Neutrophil (primary cell): ENCODE results near the gene LRRC71.
A peak's percentile ranks its signal among the peaks of the same experiment; 100 is the strongest.

ENCODE experiments used
- H3K27ac ChIP-seq: fragments of 200-600 bp; sonication (generic); 2 replicates; pipeline ENCODE4 v1.5.1; 2016; ENCODE audit warnings: mild to moderate bottlenecking, moderate library complexity
- H3K27me3 ChIP-seq: fragments of 200-600 bp; sonication (generic); 2 replicates; pipeline ENCODE4 v1.6.0; 2016; ENCODE audit warnings: mild to moderate bottlenecking
- H3K36me3 ChIP-seq: fragments of 200-600 bp; sonication (generic); 2 replicates; pipeline ENCODE4 v1.5.1; 2017
- H3K4me1 ChIP-seq, 2 experiments: fragments of 200-600 bp in 1 of 2; sonication (generic) in 1 of 2; 1 replicate in 1 of 2; 2 replicates in 1 of 2; pipeline versions ENCODE4 v1.5.1 to v1.6.1; 2013 to 2016; ENCODE audit warnings: low read depth in 1 of 2, low read length in 1 of 2, mild to moderate bottlenecking in 1 of 2, moderate library complexity in 1 of 2; ENCODE audit not compliant: control insufficient read depth in 1 of 2, insufficient read depth in 1 of 2
- H3K4me3 ChIP-seq, 2 experiments: fragments of 200-600 bp in 1 of 2; sonication (generic) in 1 of 2; 1 replicate in 1 of 2; 2 replicates in 1 of 2; pipeline ENCODE4 v1.5.1; 2013 to 2016; ENCODE audit warnings: low read depth in 1 of 2, low read length in 1 of 2, mild to moderate bottlenecking in 1 of 2, moderate library complexity in 1 of 2
- H3K9me3 ChIP-seq: fragments of 200-600 bp; sonication (generic); 2 replicates; pipeline ENCODE4 v1.5.1; 2016
- CTCF ChIP-seq: fragments of 200-600 bp; sonication (generic); IDR thresholded peaks from 2 replicates; pipeline ENCODE4 v1.5.1; 2016; ENCODE audit warnings: antibody characterized with exemption

LRRC71 gene

GRCh38 chr1:156892190-156893047 is 28.0 kb upstream of the LRRC71 start:
- H3K4me1 ChIP-seq: peaks cover 14 to 20% of the 10 kb centered on the region in 2 experiments
- TF ChIP-seq CTCF: peak; percentile 11
- peaks cover 93% of the 10 kb centered on the region for H3K27me3 ChIP-seq
- H3K27ac ChIP-seq: no peak overlapping the region
- no peaks in the 10 kb centered on the region for H3K9me3 ChIP-seq
- H3K36me3 ChIP-seq: no peaks in the 10 kb centered on the region
- peak overlapping the region; percentile 40 for H3K4me3 ChIP-seq

GRCh38 chr1:156893048-156893953 is 27.1 kb upstream of the LRRC71 start, which contains the start of gene PEAR1:
TSS of gene PEAR1 (plus strand) at chr1:156893718. CDS start at chr1:156903927, 10,209 bp downstream.
- Histone ChIP-seq H3K4me1 (peaks cover 18 to 21% of the 10 kb centered on the region in 2 experiments), H3K9me3 (no peaks in the 10 kb centered on the region), H3K27ac (no peak within 1 kb of the TSS), H3K4me3 (peak within 1 kb of the TSS in 1 of 2 experiments; percentile 40), H3K27me3 (peaks cover 93% of the 10 kb centered on the region), H3K36me3 (no peaks in the 10 kb centered on the region)
- TF ChIP-seq CTCF: no peak

GRCh38 chr1:156894001-156894400 is 26.4 kb upstream of the LRRC71 start:
- Histone ChIP-seq H3K36me3 (no peaks in the 10 kb centered on the region), H3K9me3 (no peaks in the 10 kb centered on the region), H3K4me1 (peaks cover 20 to 23% of the 10 kb centered on the region in 2 experiments), H3K27me3 (peaks cover 89% of the 10 kb centered on the region), H3K4me3 (no peak overlapping the region), H3K27ac (no peak overlapping the region)
- TF ChIP-seq CTCF: no peak

- TF ChIP-seq CTCF: no peak
- peaks cover 20 to 23% of the 10 kb centered on the region in 2 experiments for H3K4me1 ChIP-seq
- H3K27ac ChIP-seq: no peak overlapping the region
- H3K4me3 ChIP-seq: no peak overlapping the region
- H3K36me3 ChIP-seq: no peaks in the 10 kb centered on the region
- H3K27me3 ChIP-seq: peaks cover 93% of the 10 kb centered on the region
- no peaks in the 10 kb centered on the region for H3K9me3 ChIP-seq
Observed at GRCh38 chr1:156894711-156895454, 25.5 kb upstream of the LRRC71 start.

- H3K4me1 ChIP-seq: peaks cover 20 to 23% of the 10 kb centered on the region in 2 experiments
- H3K27me3 ChIP-seq: peaks cover 88% of the 10 kb centered on the region
- no peaks in the 10 kb centered on the region for H3K9me3 ChIP-seq
- H3K36me3 ChIP-seq: no peaks in the 10 kb centered on the region
- no peak overlapping the region for H3K27ac ChIP-seq
- no peak overlapping the region for H3K4me3 ChIP-seq
- no peak for TF ChIP-seq CTCF
Observed at GRCh38 chr1:156895455-156895812, 25.0 kb upstream of the LRRC71 start.
